VCaP (cell line): Measurements from ENCODE around the gene HSF2BP.

Experiments
- H3K27ac ChIP-seq: fragments of 450-650 bp; 2 replicates; pipeline ENCODE4 v1.5.1; 2017
- TF ChIP-seq, protein P1 (sequence below): fragments of 450-650 bp; conservative IDR thresholded peaks from 2 replicates; pipeline ENCODE4 v1.5.1; 2017; ENCODE audit warnings: mild to moderate bottlenecking, moderate library complexity

HSF2BP gene

DNA sequence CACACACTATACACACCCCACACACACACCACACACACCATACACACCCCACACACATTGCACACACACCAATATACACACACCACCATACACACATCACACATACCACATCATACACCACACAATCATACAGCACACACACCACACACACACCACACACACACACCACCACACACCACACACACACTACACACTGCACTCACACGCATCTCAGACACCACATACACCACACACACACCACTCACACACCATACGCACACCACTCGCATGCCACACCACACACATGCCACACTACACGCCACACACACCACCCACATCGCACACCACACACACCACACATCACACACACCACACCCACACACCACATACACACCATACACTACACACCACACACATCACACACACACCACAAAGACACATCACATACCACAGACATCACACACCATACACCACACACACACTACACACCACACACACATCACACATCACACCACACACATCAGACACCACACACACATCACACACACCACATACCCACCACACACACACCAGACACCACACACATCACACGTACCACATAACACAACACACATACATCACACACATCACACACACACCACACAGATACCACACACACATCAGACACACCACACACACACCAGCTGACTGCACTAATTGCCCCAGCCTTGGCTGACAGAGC lies 54.6 kb downstream of the HSF2BP start:
- H3K27ac ChIP-seq = no peak overlapping the region
- TF ChIP-seq, protein P1, sequence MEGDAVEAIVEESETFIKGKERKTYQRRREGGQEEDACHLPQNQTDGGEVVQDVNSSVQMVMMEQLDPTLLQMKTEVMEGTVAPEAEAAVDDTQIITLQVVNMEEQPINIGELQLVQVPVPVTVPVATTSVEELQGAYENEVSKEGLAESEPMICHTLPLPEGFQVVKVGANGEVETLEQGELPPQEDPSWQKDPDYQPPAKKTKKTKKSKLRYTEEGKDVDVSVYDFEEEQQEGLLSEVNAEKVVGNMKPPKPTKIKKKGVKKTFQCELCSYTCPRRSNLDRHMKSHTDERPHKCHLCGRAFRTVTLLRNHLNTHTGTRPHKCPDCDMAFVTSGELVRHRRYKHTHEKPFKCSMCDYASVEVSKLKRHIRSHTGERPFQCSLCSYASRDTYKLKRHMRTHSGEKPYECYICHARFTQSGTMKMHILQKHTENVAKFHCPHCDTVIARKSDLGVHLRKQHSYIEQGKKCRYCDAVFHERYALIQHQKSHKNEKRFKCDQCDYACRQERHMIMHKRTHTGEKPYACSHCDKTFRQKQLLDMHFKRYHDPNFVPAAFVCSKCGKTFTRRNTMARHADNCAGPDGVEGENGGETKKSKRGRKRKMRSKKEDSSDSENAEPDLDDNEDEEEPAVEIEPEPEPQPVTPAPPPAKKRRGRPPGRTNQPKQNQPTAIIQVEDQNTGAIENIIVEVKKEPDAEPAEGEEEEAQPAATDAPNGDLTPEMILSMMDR = no peak

GRCh38 chr21:43603641-43604504 lies 55.4 kb downstream of the HSF2BP start:
- H3K27ac ChIP-seq = no peak overlapping the region
- TF ChIP-seq, protein P1 = no peak

- TF ChIP-seq, protein P1 = no peak
- H3K27ac ChIP-seq = no peak overlapping the region
Measured at GRCh38 chr21:43603233-43603626, 56.1 kb downstream of the HSF2BP start.

DNA sequence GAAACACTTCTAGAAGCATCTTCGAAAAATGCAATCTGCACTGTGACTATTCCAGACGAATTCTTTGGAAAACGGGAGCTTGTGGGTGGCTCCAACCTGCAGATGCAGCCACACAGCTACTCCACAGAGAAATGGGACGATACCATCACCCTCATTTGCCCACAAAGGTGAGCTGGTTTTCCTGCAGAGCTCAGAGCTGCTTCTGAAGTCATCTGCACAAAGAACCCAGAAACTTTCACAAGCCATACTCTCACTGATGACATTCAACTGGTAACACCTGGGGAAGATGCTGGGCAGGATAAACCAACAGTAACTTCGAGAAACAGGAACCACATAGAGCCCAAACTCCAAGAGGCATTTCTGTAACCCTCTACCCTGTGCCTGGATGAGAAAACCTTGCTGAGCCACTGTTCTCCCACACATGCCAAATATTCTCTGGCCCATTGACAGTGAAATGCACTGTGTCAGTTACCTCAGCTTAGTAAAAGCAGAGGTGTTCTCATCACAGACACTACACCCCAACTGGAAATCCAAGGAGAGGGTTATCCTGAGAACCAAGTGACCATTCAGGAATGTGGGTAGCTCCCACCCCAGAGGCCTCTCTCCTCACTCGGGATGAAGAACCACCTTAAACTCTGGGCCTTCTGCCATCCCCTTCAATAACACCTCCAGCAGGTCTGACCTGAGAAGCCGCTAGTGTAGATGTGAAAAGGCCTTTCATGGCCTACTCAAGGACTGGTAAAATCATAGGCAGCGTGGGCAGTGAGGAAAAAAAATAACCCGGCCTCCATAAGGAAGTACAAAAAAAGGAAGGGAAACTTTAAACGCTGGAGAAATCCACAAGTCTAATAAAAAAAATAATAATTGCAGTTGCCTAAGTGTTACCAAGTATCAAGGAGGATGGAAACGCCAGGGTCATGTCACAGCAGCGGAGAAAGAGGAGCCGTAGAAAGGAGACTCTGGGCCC lies 56.7 kb downstream of the HSF2BP start:
- H3K27ac ChIP-seq = no peak overlapping the region
- TF ChIP-seq, protein P1 = no peak

- H3K27ac ChIP-seq = no peak overlapping the region
- TF ChIP-seq, protein P1 = no peak
Measured at GRCh38 chr21:43600642-43601402, 58.5 kb downstream of the HSF2BP start.

DNA sequence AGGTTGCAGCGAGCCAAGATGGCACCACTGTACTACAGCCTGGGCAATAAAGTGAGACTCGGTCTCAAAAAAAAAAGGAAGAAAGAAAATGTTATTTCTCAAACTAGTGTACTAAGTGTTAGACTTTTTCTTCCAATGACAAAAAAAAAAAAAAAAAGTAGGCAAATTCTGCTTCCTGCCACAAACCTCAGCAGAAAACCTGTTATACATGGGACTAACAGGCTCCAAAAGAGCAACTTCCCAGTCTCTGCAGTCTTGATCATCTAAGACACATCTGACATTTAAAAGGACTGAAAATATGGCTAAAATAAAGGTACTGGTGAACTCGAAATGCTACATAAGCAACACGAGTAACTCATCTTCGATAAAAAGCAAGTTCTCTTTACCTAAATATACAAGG lies 59.6 kb downstream of the HSF2BP start:
- TF ChIP-seq, protein P1 = no peak
- no peak overlapping the region for H3K27ac ChIP-seq
